GM19467 (cell line): Measurements from ENCODE around the gene SMIM13.

Source experiments
- ATAC-seq: cut with Tn5 transposase; IDR thresholded peaks from one replicate; pipeline ENCODE4 v1.9.1; 2021; ENCODE audit warnings: mild to moderate bottlenecking, moderate library complexity; ENCODE audit not compliant: unreplicated experiment

SMIM13 gene

DNA sequence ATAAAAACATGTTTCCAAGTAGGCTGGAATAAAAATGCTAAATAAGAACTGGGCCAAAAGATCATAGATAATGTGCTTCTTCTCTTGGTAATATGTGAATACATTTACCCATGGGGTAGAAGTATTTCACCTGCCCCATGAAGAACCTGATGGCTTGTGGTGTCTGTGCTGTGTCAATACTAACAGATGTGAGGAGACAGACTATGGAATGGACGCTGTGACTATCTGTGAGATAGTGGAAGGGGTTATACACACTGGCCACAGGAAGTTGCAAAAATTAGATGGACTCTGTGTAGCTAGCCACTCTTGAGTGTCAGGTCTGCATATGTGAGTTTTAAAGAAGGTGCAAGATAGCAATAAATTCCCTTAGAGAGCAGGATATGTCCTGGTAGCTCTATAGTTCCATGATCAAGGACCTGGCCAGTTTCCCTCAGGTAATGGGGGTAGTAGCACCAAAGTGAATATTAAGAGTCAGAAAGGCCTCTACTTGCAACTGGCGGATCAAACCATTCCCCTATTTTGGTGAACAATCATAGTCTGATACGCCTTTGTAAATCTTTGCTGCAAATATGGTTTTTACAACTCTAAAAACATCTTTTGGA is 90.2 kb downstream of the SMIM13 start:
- ATAC-seq: no peak

DNA sequence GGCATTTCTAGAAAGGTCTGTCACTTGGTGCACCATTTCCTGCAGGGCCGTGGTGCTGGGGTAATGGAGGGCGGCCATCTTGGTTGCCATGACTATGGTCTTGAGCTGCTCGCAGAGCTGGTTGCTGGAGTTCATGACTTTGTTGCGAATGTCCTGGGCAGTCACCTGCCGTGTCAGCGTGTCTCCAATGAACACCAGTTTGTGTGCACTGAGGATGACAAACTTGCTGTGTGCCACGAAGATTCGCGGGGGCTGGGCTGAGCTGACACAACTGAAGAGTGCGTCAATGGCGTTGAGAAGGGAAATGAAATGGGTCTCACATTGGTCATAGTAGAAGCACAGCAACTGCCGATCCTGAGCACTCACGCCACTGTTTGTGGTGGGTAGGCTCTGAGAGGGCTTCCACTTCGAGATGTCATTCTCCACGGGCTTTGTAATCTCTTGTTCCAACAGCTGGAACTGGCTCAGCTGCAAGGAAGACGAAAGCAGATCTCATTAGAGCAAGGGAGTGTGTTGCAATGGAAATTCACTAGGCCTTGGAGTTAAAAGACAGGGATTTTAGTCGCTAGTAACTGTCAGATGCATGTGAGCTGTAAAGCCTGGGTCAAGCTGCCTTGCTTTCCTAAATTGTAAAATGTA is 91.7 kb downstream of the SMIM13 start:
- no peak for ATAC-seq

DNA sequence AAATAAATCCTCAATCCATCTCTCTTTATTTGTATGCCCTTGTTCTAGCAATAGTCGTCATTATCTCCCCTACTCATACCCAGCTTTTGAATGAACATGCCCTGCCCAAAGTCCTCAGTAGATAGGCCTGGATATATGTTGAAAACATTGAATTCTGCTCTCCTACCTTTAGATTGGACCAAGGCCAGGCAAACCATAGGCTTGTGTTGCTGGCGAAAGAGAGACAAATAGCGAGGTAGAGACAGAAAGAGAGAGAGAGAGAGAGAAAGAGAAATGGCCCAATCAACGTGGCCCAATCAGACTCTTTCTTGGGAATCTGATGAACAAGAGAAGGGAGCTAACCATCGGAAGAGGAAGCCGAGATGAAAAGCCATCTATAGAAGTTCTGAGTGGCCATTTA is 93.7 kb downstream of the SMIM13 start:
- no peak for ATAC-seq
